H1 (cell line): ENCODE measurements around the gene CD96. TPM values are rescaled to one million over a fixed set of nuclear protein-coding genes. Genes with fewer than 3 reads are reported as not detected.

Experiments
- CTCF ChIA-PET: fragments of 300-600 bp; sonication (Branson Sonifier 250); formaldehyde crosslinking; loops from one replicate; lab custom pipeline; 2021; ENCODE audit not compliant: partially characterized antibody; lab: Charles Lee
- POLR2A ChIA-PET: fragments of 300-600 bp; sonication (Branson Sonifier 250); formaldehyde crosslinking; loops from one replicate; lab custom pipeline; 2021; ENCODE audit warnings: inconsistent platforms; ENCODE audit not compliant: partially characterized antibody; lab: Charles Lee
- DNase-seq, 2 experiments: peaks; one replicate each; pipeline versions ENCODE4 v3.0.0 to v3.0.0-alpha.2; 2010 to 2022; ENCODE audit warnings: low spot score in 2 of 2, low read depth in 1 of 2, mixed read lengths in 1 of 2
- FAIRE-seq: peaks from 2 replicates; lab custom pipeline; 2011; peaks lifted over from hg19 to GRCh38; lab: Jason Lieb, UNC
- H2AFZ ChIP-seq: 2 replicates; pipeline ENCODE4 v1.8.1; 2012; ENCODE audit warnings: low read length, inconsistent platforms
- H2AK5ac ChIP-seq: 2 replicates; pipeline ENCODE4 v1.6.1; 2013; ENCODE audit warnings: low read depth, low read length
- H2BK120ac ChIP-seq: replicated peaks from 2 replicates; pipeline ENCODE3; 2013; ENCODE audit warnings: low read depth, low read length, inconsistent platforms
- H2BK12ac ChIP-seq: 2 replicates; pipeline ENCODE4 v1.6.1; 2013; ENCODE audit warnings: low read depth, low read length
- H2BK15ac ChIP-seq: 2 replicates; pipeline ENCODE4 v1.6.1; 2013; ENCODE audit warnings: low read length
- H2BK20ac ChIP-seq: 2 replicates; pipeline ENCODE4 v1.6.1; 2013; ENCODE audit warnings: low read length
- H2BK5ac ChIP-seq: 2 replicates; pipeline ENCODE4 v1.6.1; 2013; ENCODE audit warnings: low read depth, low read length
- H3K14ac ChIP-seq: 2 replicates; pipeline ENCODE4 v1.6.1; 2013; ENCODE audit warnings: inconsistent platforms; ENCODE audit not compliant: insufficient read length
- H3K18ac ChIP-seq: 2 replicates; pipeline ENCODE4 v1.6.1; 2013; ENCODE audit warnings: low read length; ENCODE audit errors: extremely low read depth
- H3K23ac ChIP-seq: 2 replicates; pipeline ENCODE4 v1.6.1; 2013; ENCODE audit warnings: inconsistent platforms; ENCODE audit not compliant: insufficient read length
- H3K23me2 ChIP-seq: 2 replicates; pipeline ENCODE4 v1.6.1; 2013; ENCODE audit warnings: low read depth, low read length
- H3K27ac ChIP-seq: 2 replicates; pipeline ENCODE4 v1.6.1; 2011; ENCODE audit warnings: low read depth, low read length, inconsistent platforms
- H3K27me3 ChIP-seq, 4 experiments: replicated peaks in 1 of 4; 1 replicate in 1 of 4; 2 replicates in 3 of 4; pipeline versions ENCODE4 v1.6.1 to v1.8.1; 2011 to 2013; ENCODE audit warnings: low read length in 3 of 4, mild to moderate bottlenecking in 3 of 4, inconsistent platforms in 2 of 4, mixed read lengths in 2 of 4, moderate library complexity in 1 of 4; ENCODE audit not compliant: control insufficient read depth in 3 of 4, insufficient read depth in 3 of 4; ENCODE audit errors: extremely low read depth in 1 of 4
- H3K36me3 ChIP-seq, 4 experiments: 2 replicates each; pipeline versions ENCODE4 v1.6.1 to v1.8.1; 2011 to 2013; ENCODE audit warnings: mild to moderate bottlenecking in 4 of 4, low read length in 3 of 4, moderate library complexity in 2 of 4, control low read depth in 1 of 4, inconsistent platforms in 1 of 4; ENCODE audit not compliant: insufficient read depth in 4 of 4, control insufficient read depth in 2 of 4
- H3K4ac ChIP-seq: replicated peaks from 2 replicates; pipeline ENCODE3; 2013; ENCODE audit warnings: low read length, low read depth, mixed read lengths, inconsistent platforms; ENCODE audit not compliant: insufficient read length
- H3K4me1 ChIP-seq, 4 experiments: replicated peaks in 1 of 4; 1 replicate in 1 of 4; 2 replicates in 3 of 4; pipeline versions ENCODE4 v1.6.1 to v1.8.1; 2011 to 2013; ENCODE audit warnings: low read length in 3 of 4, inconsistent platforms in 2 of 4, mixed read lengths in 1 of 4; ENCODE audit not compliant: insufficient read depth in 4 of 4, control insufficient read depth in 3 of 4
- H3K4me2 ChIP-seq, 2 experiments: 2 replicates each; pipeline versions ENCODE4 v1.6.1 to v1.8.1; 2011 to 2013; ENCODE audit warnings: low read depth in 2 of 2, low read length in 2 of 2, control low read depth in 1 of 2, inconsistent platforms in 1 of 2, mild to moderate bottlenecking in 1 of 2; ENCODE audit not compliant: insufficient read depth in 1 of 2
- H3K4me3 ChIP-seq, 4 experiments: fragments of 200-600, 300-600 bp in 1 of 4; sonication (generic), shearing (Covaris generic), sonication (Bioruptor Twin) in 1 of 4; 2 replicates each; pipeline versions ENCODE4 v1.5.1 to v1.8.1; 2011 to 2016; ENCODE audit warnings: low read length in 4 of 4, low read depth in 3 of 4, control low read depth in 2 of 4, inconsistent platforms in 2 of 4, mild to moderate bottlenecking in 2 of 4, mixed read lengths in 1 of 4, moderate library complexity in 1 of 4; ENCODE audit not compliant: insufficient read depth in 2 of 4; ENCODE audit errors: extremely low read depth in 1 of 4
- H3K56ac ChIP-seq: replicated peaks from 2 replicates; pipeline ENCODE3; 2013; ENCODE audit warnings: low read depth, mild to moderate bottlenecking, mixed read lengths, low read length, inconsistent platforms; ENCODE audit not compliant: insufficient read length
- H3K79me1 ChIP-seq: 2 replicates; pipeline ENCODE4 v1.6.1; 2013; ENCODE audit warnings: low read depth, low read length, control low read depth
- H3K79me2 ChIP-seq, 2 experiments: 2 replicates each; pipeline versions ENCODE4 v1.6.1 to v1.8.1; 2012 to 2013; ENCODE audit warnings: low read length in 2 of 2, mild to moderate bottlenecking in 2 of 2, inconsistent platforms in 1 of 2; ENCODE audit not compliant: insufficient read depth in 2 of 2, control insufficient read depth in 1 of 2
- H3K9ac ChIP-seq, 4 experiments: replicated peaks in 1 of 4; 1 replicate in 1 of 4; 2 replicates in 3 of 4; pipeline versions ENCODE4 v1.6.1 to v1.8.1; 2011 to 2013; ENCODE audit warnings: low read depth in 3 of 4, low read length in 3 of 4, control low read depth in 2 of 4, mild to moderate bottlenecking in 2 of 4, moderate library complexity in 2 of 4, inconsistent platforms in 1 of 4; ENCODE audit errors: extremely low read depth in 1 of 4
- H3K9me3 ChIP-seq, 2 experiments: 2 replicates each; pipeline versions ENCODE4 v1.6.1 to v1.8.1; 2012 to 2013; ENCODE audit warnings: mild to moderate bottlenecking in 2 of 2, moderate library complexity in 2 of 2, control low read depth in 1 of 2, inconsistent platforms in 1 of 2, low read depth in 1 of 2, low read length in 1 of 2, mixed read lengths in 1 of 2; ENCODE audit not compliant: insufficient read depth in 2 of 2
- H4K20me1 ChIP-seq, 2 experiments: replicated peaks in 1 of 2; 2 replicates each; pipeline versions ENCODE3 to v1.8.1; 2011 to 2013; ENCODE audit warnings: inconsistent platforms in 2 of 2, low read length in 2 of 2, mild to moderate bottlenecking in 1 of 2; ENCODE audit not compliant: insufficient read depth in 2 of 2, control insufficient read depth in 1 of 2
- H4K5ac ChIP-seq: 2 replicates; pipeline ENCODE4 v1.6.1; 2013; ENCODE audit warnings: low read length, low read depth, mixed read lengths, inconsistent platforms; ENCODE audit not compliant: insufficient read length
- H4K8ac ChIP-seq: 2 replicates; pipeline ENCODE4 v1.8.0; 2013; ENCODE audit warnings: mild to moderate bottlenecking, moderate library complexity, low read length, inconsistent platforms; ENCODE audit not compliant: insufficient read depth; ENCODE audit errors: extremely low read depth
- H4K91ac ChIP-seq: replicated peaks from 2 replicates; pipeline ENCODE3; 2013; ENCODE audit warnings: low read length, mixed read lengths, inconsistent platforms; ENCODE audit not compliant: insufficient read length
- ASH2L ChIP-seq: fragments of 200-600, 300-600 bp; sonication (generic); IDR thresholded peaks from one replicate; pipeline ENCODE4 v1.7.1; 2017; ENCODE audit warnings: low read length
- ATF3 ChIP-seq: IDR thresholded peaks from 2 replicates; pipeline ENCODE4 v1.6.1; 2011; ENCODE audit warnings: low read depth, mild to moderate bottlenecking, low read length; ENCODE audit not compliant: insufficient read depth
- BRCA1 ChIP-seq: IDR thresholded peaks from 2 replicates; pipeline ENCODE4 v1.6.1; 2012; ENCODE audit warnings: low read depth, low read length, improper control_type of control experiment
- CEBPB ChIP-seq: IDR thresholded peaks from 2 replicates; pipeline ENCODE4 v1.6.1; 2012; ENCODE audit warnings: low read depth, low read length
- GABPA ChIP-seq: IDR thresholded peaks from 2 replicates; pipeline ENCODE4 v1.6.1; 2011; ENCODE audit warnings: mild to moderate bottlenecking, low read length, moderate library complexity, borderline replicate concordance; ENCODE audit not compliant: insufficient read depth
- HDAC6 ChIP-seq: IDR thresholded peaks from one replicate; pipeline ENCODE4 v1.7.1; 2012; ENCODE audit warnings: low read depth, mild to moderate bottlenecking, inconsistent platforms, low read length, moderate library complexity
- JUND ChIP-seq: IDR thresholded peaks from 2 replicates; pipeline ENCODE4 v1.6.1; 2011; ENCODE audit warnings: mild to moderate bottlenecking, improper control_type of control experiment, low read length
- RAD21 ChIP-seq, 2 experiments: IDR thresholded peaks in 1 of 2; conservative IDR thresholded peaks in 1 of 2; 2 replicates each; pipeline ENCODE4 v1.6.1; 2011; ENCODE audit warnings: low read depth in 2 of 2, low read length in 2 of 2, improper control_type of control experiment in 1 of 2, inconsistent platforms in 1 of 2, mild to moderate bottlenecking in 1 of 2, moderate library complexity in 1 of 2
- SAP30 ChIP-seq: fragments of 300-600 bp; sonication (generic); IDR thresholded peaks from 2 replicates; pipeline ENCODE4 v1.7.1; 2012; ENCODE audit warnings: low read length, moderate library complexity, mild to moderate bottlenecking, inconsistent platforms; ENCODE audit not compliant: insufficient read depth, insufficient replicate concordance
- SRF ChIP-seq: IDR thresholded peaks from 2 replicates; pipeline ENCODE4 v1.6.1; 2011; ENCODE audit warnings: mild to moderate bottlenecking, low read depth, low read length, moderate library complexity
- TAF7 ChIP-seq: optimal IDR thresholded peaks from 2 replicates; pipeline ENCODE3; 2011; ENCODE audit warnings: low read depth, mild to moderate bottlenecking, inconsistent platforms, low read length, moderate library complexity, borderline replicate concordance
- TBP ChIP-seq: IDR thresholded peaks from 2 replicates; pipeline ENCODE4 v1.6.1; 2011; ENCODE audit warnings: low read depth, low read length, improper control_type of control experiment
- WGBS, 2 experiments: shearing (Covaris generic) in 1 of 2; methylation state at CpG; one replicate each; pipeline versions ENCODE4 v1.1.6 to v1.1.7; 2013 to 2015; ENCODE audit warnings: low lambda C conversion rate in 2 of 2, mixed read lengths in 2 of 2, inconsistent platforms in 1 of 2, low coverage in 1 of 2, missing lambda C conversion rate in 1 of 2; ENCODE audit not compliant: insufficient replicate concordance in 2 of 2, insufficient coverage in 1 of 2, insufficient read length in 1 of 2; ENCODE audit errors: extremely low coverage in 1 of 2, missing lambda C conversion rate in 1 of 2; 5-methylcytosine and 5-hydroxymethylcytosine counted together
- polyA plus RNA-seq, 7 experiments: library from polyadenylated mRNA; depleted of rRNA in 3 of 7; stranded (reverse) in 5 of 7; unstranded in 2 of 7; fragments of >200 nt in 5 of 7; fragments of 200-250 nt in 2 of 7; gene quantifications; 1 replicate in 5 of 7; 2 replicates in 1 of 7; 4 replicates in 1 of 7; pipeline versions ENCODE4 v1.2.1 to v1.2.3, GENCODE V29; 2011 to 2013; ENCODE audit warnings: missing spikeins in 2 of 7, mixed read lengths in 2 of 7
- total RNA-seq: library from RNA; stranded (reverse); fragmentation: NEBNext Ultra II Directional; extraction: Animal tissue kit (Norgen Biotek cat#: 25700); gene quantifications from 2 replicates; pipeline ENCODE4 v1.2.1, GENCODE V29; 2021
- TF ChIP-seq, protein P1 (sequence below): IDR thresholded peaks from 2 replicates; pipeline ENCODE4 v1.6.1; 2011; ENCODE audit warnings: low read length, improper control_type of control experiment

CD96 gene
- total and polyA plus RNA-seq, 2 of the 8 experiments (the other 6 are each of a cell fraction or from before 2014, with no cell fraction given): not detected

DNA sequence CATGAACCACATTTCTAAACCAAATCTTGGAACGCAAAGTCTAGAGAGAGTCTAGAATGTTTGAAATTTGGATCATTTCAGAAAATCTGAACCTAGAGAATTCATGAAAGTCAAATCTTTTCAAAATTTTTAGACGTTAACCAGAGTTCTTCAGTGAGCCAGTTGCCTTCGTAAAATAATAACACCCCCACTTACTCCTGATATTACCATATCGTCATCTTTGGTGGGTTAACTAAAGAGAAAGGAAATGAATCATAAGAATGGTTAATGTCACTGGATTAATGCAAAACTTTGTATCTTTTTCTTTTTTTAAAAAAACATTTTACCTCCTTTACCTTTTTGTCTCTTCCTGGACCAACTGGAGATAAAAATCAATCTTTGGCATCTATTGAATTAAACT lies 54.3 kb downstream of the CD96 start:
- Histone ChIP-seq H3K9ac (no peak overlapping the region), H4K5ac (no peak overlapping the region), H2BK5ac (no peak overlapping the region), H3K4me1 (no peaks in the 10 kb centered on the region), H4K8ac (no peak overlapping the region), H3K23ac (no peak overlapping the region), H2BK15ac (no peak overlapping the region), H2BK20ac (no peak overlapping the region), H3K27ac (no peak overlapping the region), H2BK12ac (no peak overlapping the region), H3K27me3 (no peaks in the 10 kb centered on the region), H3K36me3 (no peaks in the 10 kb centered on the region), H3K79me2 (no peaks in the 10 kb centered on the region), H3K9me3 (no peaks in the 10 kb centered on the region), H3K4ac (no peak overlapping the region), H2AFZ (no peak overlapping the region), H3K18ac (no peak overlapping the region), H4K20me1 (no peaks in the 10 kb centered on the region), H2BK120ac (no peak overlapping the region), H3K23me2 (no peaks in the 10 kb centered on the region), H3K4me2 (no peak overlapping the region), H3K4me3 (no peak overlapping the region), H4K91ac (no peak overlapping the region), H3K56ac (no peak overlapping the region), H3K14ac (no peak overlapping the region), H2AK5ac (no peak overlapping the region), H3K79me1 (no peaks in the 10 kb centered on the region)
- FAIRE-seq: no peak
- CTCF ChIA-PET: interaction anchor here (1.3 kb wide), 2 partner anchors 14 to 89 kb away, joined by 3 read pairs; no protein-coding TSS in a partner anchor
- no peak for DNase-seq
- WGBS, 2 experiments: 90% methylated on average over 4 of the region's 4 CpGs; no CpG with 5 or more reads in 1 of the 2 experiments
- POLR2A ChIA-PET: no interaction called here
- no peak for TF ChIP-seq ATF3
- no peak for TF ChIP-seq GABPA
- TF ChIP-seq HDAC6: no peak
- no peak for TF ChIP-seq BRCA1
- no peak for TF ChIP-seq ASH2L
- no peak for TF ChIP-seq SAP30
- no peak for TF ChIP-seq RAD21 (IDR thresholded peaks at IDR 0.05 in 1 of 2, conservative IDR thresholded peaks at IDR 0.05 in 1 of 2; ENCODE audit: low read depth in 2 of 2, low read length in 2 of 2)
- no peak for TF ChIP-seq TBP
- TF ChIP-seq SRF: no peak
- no peak for TF ChIP-seq CEBPB
- TF ChIP-seq TAF7: no peak
- TF ChIP-seq, protein P1, sequence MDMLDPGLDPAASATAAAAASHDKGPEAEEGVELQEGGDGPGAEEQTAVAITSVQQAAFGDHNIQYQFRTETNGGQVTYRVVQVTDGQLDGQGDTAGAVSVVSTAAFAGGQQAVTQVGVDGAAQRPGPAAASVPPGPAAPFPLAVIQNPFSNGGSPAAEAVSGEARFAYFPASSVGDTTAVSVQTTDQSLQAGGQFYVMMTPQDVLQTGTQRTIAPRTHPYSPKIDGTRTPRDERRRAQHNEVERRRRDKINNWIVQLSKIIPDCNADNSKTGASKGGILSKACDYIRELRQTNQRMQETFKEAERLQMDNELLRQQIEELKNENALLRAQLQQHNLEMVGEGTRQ: no peak
- no peak for TF ChIP-seq JUND
